GM12875 (cell line): ENCODE measurements around the gene EYS.

ENCODE experiments used
- H3K4me3 ChIP-seq: one replicate; pipeline ENCODE4 v1.5.1; 2011; ENCODE audit warnings: low read depth, low read length, control low read depth
- CTCF ChIP-seq: IDR thresholded peaks from 2 replicates; pipeline ENCODE4 v1.5.1; 2011; ENCODE audit warnings: low read depth, mild to moderate bottlenecking, control low read depth, inconsistent platforms, low read length, moderate library complexity, borderline replicate concordance; ENCODE audit not compliant: insufficient read depth

The EYS gene

GRCh38 chr6:64908104-64908503 lies 798.9 kb downstream of the EYS start:
- H3K4me3 ChIP-seq: no peak overlapping the region
- TF ChIP-seq CTCF: no peak

GRCh38 chr6:64904616-64905015 lies 802.4 kb downstream of the EYS start:
- no peak overlapping the region for H3K4me3 ChIP-seq
- TF ChIP-seq CTCF: no peak

GRCh38 chr6:64902596-64902995 lies 804.4 kb downstream of the EYS start:
- no peak overlapping the region for H3K4me3 ChIP-seq
- no peak for TF ChIP-seq CTCF

- no peak overlapping the region for H3K4me3 ChIP-seq
- no peak for TF ChIP-seq CTCF
Measured at GRCh38 chr6:64896939-64897338, 810.1 kb downstream of the EYS start.

GRCh38 chr6:64895945-64896344 lies 811.1 kb downstream of the EYS start:
- TF ChIP-seq CTCF: no peak

GRCh38 chr6:64890609-64891008 lies 816.4 kb downstream of the EYS start:
- TF ChIP-seq CTCF: no peak
- H3K4me3 ChIP-seq: no peak overlapping the region

More at GRCh38 chr6:64895945-64896344, 811.1 kb downstream of the EYS start:
- no peak overlapping the region for H3K4me3 ChIP-seq

- H3K4me3 ChIP-seq: no peak overlapping the region
- TF ChIP-seq CTCF: no peak
Measured at GRCh38 chr6:64889144-64889543, 817.9 kb downstream of the EYS start.
